Adrenal gland (tissue), 5 donors: ENCODE data around the gene GUCY2F.

Source experiments
- CTCF ChIP-seq, 6 experiments: fragments of 450-650 bp in 4 of 6; fragments of 200-600 bp in 2 of 6; sonication (generic) in 1 of 6; IDR thresholded peaks; 1 replicate in 5 of 6; 2 replicates in 1 of 6; pipeline versions ENCODE4 v1.5.1 to v1.8.0; 2016 to 2021; ENCODE audit warnings: antibody characterized with exemption in 6 of 6, mild to moderate bottlenecking in 2 of 6, moderate library complexity in 1 of 6
- POLR2A ChIP-seq, 2 donors: fragments of 450-650 bp; IDR thresholded peaks; one replicate each; pipeline ENCODE4 v1.6.1; 2017; ENCODE audit warnings: antibody characterized with exemption in 2 of 2, mild to moderate bottlenecking in 2 of 2, moderate library complexity in 1 of 2
- donor health status: DM: no; HTN: no; CAD: no.

DNA sequence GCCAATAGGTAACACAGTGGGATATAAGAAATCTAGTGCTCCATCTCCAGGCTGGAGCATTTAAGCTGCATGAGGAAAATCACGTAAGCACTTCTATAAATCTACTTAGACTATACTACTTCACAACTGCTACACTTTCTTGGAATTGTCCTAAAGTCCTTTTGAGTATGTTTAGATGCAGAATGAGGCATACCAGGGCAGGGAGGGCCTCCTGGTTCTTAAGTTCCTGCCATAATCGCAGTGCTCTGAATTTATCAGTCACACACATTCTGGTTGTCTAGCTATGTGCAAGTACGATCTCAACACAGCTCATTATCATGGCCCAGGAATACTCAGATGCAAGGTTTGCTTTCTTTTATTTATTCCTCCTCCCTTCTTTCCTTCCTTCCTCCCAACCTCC is 130.3 kb downstream of the GUCY2F start:
- no peak for TF ChIP-seq CTCF (IDR thresholded peaks at IDR 0.05)
- TF ChIP-seq POLR2A (IDR thresholded peaks at IDR 0.05): no peak
